Measurements from ENCODE around the gene RGS6.

RGS6 gene

GRCh38 chr14:72075649-72076334 lies 143.6 kb downstream of the RGS6 start:
- DNase-seq (ENCODE audit: extremely low read depth, insufficient read length): no peak
- no peak overlapping the region for H3K4me3 ChIP-seq (replicated peaks; ENCODE audit: low read depth, low read length)
- no peaks in the 10 kb centered on the region for H3K27me3 ChIP-seq (replicated peaks; ENCODE audit: control insufficient read depth, insufficient read depth, low read length)
- H3K36me3 ChIP-seq (ENCODE audit: control insufficient read depth, insufficient read depth, low read length): no peaks in the 10 kb centered on the region
- TF ChIP-seq, protein P1, sequence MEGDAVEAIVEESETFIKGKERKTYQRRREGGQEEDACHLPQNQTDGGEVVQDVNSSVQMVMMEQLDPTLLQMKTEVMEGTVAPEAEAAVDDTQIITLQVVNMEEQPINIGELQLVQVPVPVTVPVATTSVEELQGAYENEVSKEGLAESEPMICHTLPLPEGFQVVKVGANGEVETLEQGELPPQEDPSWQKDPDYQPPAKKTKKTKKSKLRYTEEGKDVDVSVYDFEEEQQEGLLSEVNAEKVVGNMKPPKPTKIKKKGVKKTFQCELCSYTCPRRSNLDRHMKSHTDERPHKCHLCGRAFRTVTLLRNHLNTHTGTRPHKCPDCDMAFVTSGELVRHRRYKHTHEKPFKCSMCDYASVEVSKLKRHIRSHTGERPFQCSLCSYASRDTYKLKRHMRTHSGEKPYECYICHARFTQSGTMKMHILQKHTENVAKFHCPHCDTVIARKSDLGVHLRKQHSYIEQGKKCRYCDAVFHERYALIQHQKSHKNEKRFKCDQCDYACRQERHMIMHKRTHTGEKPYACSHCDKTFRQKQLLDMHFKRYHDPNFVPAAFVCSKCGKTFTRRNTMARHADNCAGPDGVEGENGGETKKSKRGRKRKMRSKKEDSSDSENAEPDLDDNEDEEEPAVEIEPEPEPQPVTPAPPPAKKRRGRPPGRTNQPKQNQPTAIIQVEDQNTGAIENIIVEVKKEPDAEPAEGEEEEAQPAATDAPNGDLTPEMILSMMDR (IDR thresholded peaks at IDR 0.05; ENCODE audit: insufficient read depth, low read length, poor library complexity, severe bottlenecking): no peak

DNA sequence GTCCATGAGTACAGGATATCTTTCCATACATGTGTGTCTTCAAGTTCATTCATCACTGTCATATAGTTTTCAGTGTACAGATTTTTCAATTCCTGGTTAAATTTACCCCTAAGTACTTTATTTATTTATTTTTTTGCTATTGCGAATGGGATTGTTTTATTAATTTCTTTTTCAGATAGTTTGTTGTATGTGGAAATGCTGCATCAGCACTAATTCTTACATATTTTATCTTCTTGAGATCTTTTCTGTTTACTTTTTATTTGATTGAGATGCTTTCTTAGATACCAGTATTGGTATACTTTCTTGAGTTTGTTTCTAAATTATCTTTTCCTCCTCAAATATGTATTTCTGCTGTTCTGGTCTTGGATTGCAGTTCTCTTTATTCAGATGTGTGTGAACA lies 148.9 kb downstream of the RGS6 start:
- H3K4me3 ChIP-seq (replicated peaks; ENCODE audit: low read depth, low read length): no peak overlapping the region
- no peak for DNase-seq (ENCODE audit: extremely low read depth, insufficient read length)
- no peaks in the 10 kb centered on the region for H3K27me3 ChIP-seq (replicated peaks; ENCODE audit: control insufficient read depth, insufficient read depth, low read length)
- TF ChIP-seq, protein P1 (IDR thresholded peaks at IDR 0.05; ENCODE audit: insufficient read depth, low read length, poor library complexity, severe bottlenecking): no peak
- no peaks in the 10 kb centered on the region for H3K36me3 ChIP-seq (ENCODE audit: control insufficient read depth, insufficient read depth, low read length)

GRCh38 chr14:72084935-72085334 lies 152.7 kb downstream of the RGS6 start:
- DNase-seq (ENCODE audit: extremely low read depth, insufficient read length): no peak
- Histone ChIP-seq H3K36me3 (ENCODE audit: control insufficient read depth, insufficient read depth, low read length) (no peaks in the 10 kb centered on the region), H3K27me3 (replicated peaks; ENCODE audit: control insufficient read depth, insufficient read depth, low read length) (no peaks in the 10 kb centered on the region), H3K4me3 (replicated peaks; ENCODE audit: low read depth, low read length) (no peak overlapping the region)
- TF ChIP-seq, protein P1 (IDR thresholded peaks at IDR 0.05; ENCODE audit: insufficient read depth, low read length, poor library complexity, severe bottlenecking): no peak

GRCh38 chr14:72089625-72090024 lies 157.4 kb downstream of the RGS6 start:
- DNase-seq (ENCODE audit: extremely low read depth, insufficient read length): no peak
- Histone ChIP-seq H3K36me3 (ENCODE audit: control insufficient read depth, insufficient read depth, low read length) (no peaks in the 10 kb centered on the region), H3K4me3 (replicated peaks; ENCODE audit: low read depth, low read length) (no peak overlapping the region), H3K27me3 (replicated peaks; ENCODE audit: control insufficient read depth, insufficient read depth, low read length) (no peaks in the 10 kb centered on the region)
- TF ChIP-seq, protein P1 (IDR thresholded peaks at IDR 0.05; ENCODE audit: insufficient read depth, low read length, poor library complexity, severe bottlenecking): no peak

GRCh38 chr14:72094844-72095582 lies 162.8 kb downstream of the RGS6 start:
- TF ChIP-seq, protein P1 (IDR thresholded peaks at IDR 0.05; ENCODE audit: insufficient read depth, low read length, poor library complexity, severe bottlenecking): no peak
- H3K36me3 ChIP-seq (ENCODE audit: control insufficient read depth, insufficient read depth, low read length): no peaks in the 10 kb centered on the region
- DNase-seq (ENCODE audit: extremely low read depth, insufficient read length): peak; percentile 48
- H3K4me3 ChIP-seq (replicated peaks; ENCODE audit: low read depth, low read length): peak overlapping the region; percentile 37
- no peaks in the 10 kb centered on the region for H3K27me3 ChIP-seq (replicated peaks; ENCODE audit: control insufficient read depth, insufficient read depth, low read length)
